ENCODE measurements around the gene FOXO1. TPM values are rescaled to one million over a fixed set of nuclear protein-coding genes. Genes with fewer than 3 reads are reported as not detected.

FOXO1 gene
- total and polyA plus RNA-seq, 2 of the 13 experiments (the other 11 are each of a cell fraction or from before 2014, with no cell fraction given), result 8.1 to 13.1 TPM

- TF ChIP-seq ZNF784 (CRISPR knock-in tag; IDR thresholded peaks at IDR 0.05; ENCODE audit: borderline replicate concordance) (peak; percentile 24; the same call in 1 of the 2 replicates), ZNF207 (IDR thresholded peaks at IDR 0.05; ENCODE audit: borderline replicate concordance) (no peak), NR2F2 (IDR thresholded peaks at IDR 0.05; ENCODE audit: borderline replicate concordance, low read depth) (no peak), SP140L (CRISPR knock-in tag; IDR thresholded peaks at IDR 0.05; ENCODE audit: borderline replicate concordance) (no peak), ZNF746 (CRISPR knock-in tag; IDR thresholded peaks at IDR 0.05) (peak; percentile 73; the same call in 1 of the 2 replicates), HOXA9 (CRISPR knock-in tag; IDR thresholded peaks at IDR 0.05; ENCODE audit: borderline replicate concordance) (0 out of 2 replicates have a peak, but pooled peaks have one; percentile 17), ZBTB7B (CRISPR knock-in tag; IDR thresholded peaks at IDR 0.05) (0 out of 2 replicates have a peak, but pooled peaks have one; percentile 27), ZIK1 (CRISPR knock-in tag; IDR thresholded peaks at IDR 0.05; ENCODE audit: borderline replicate concordance, low read depth) (no peak; the same call in 1 of the 2 replicates), ASH2L (IDR thresholded peaks at IDR 0.05; ENCODE audit: insufficient read length, low read depth, low read length) (peak; percentile 65), SATB2 (CRISPR knock-in tag; IDR thresholded peaks at IDR 0.05) (0 out of 2 replicates have a peak, but pooled peaks have one; percentile 60), SOX13 (IDR thresholded peaks at IDR 0.05) (no peak), SOX13 (CRISPR knock-in tag; conservative IDR thresholded peaks at IDR 0.05 in 1 of 2, IDR thresholded peaks at IDR 0.05 in 1 of 2) (peak in 1 of 2 experiments; percentile 54; a peak in 2 of 4 replicates), ATF4 (CRISPR knock-in tag; IDR thresholded peaks at IDR 0.05) (peak in 1 of 2 experiments; percentile 21; a peak in 1 of 4 replicates), KDM5A (IDR thresholded peaks at IDR 0.05; ENCODE audit: borderline replicate concordance, low read length) (peak; percentile 36), RFXAP (CRISPR knock-in tag; IDR thresholded peaks at IDR 0.05; ENCODE audit: borderline replicate concordance) (0 out of 2 replicates have a peak, but pooled peaks have one; percentile 75)
- TF ChIP-seq, protein P1, sequence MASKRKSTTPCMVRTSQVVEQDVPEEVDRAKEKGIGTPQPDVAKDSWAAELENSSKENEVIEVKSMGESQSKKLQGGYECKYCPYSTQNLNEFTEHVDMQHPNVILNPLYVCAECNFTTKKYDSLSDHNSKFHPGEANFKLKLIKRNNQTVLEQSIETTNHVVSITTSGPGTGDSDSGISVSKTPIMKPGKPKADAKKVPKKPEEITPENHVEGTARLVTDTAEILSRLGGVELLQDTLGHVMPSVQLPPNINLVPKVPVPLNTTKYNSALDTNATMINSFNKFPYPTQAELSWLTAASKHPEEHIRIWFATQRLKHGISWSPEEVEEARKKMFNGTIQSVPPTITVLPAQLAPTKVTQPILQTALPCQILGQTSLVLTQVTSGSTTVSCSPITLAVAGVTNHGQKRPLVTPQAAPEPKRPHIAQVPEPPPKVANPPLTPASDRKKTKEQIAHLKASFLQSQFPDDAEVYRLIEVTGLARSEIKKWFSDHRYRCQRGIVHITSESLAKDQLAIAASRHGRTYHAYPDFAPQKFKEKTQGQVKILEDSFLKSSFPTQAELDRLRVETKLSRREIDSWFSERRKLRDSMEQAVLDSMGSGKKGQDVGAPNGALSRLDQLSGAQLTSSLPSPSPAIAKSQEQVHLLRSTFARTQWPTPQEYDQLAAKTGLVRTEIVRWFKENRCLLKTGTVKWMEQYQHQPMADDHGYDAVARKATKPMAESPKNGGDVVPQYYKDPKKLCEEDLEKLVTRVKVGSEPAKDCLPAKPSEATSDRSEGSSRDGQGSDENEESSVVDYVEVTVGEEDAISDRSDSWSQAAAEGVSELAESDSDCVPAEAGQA (IDR thresholded peaks at IDR 0.05; ENCODE audit: low read depth), result no peak
- TF ChIP-seq, protein P1 (CRISPR knock-in tag; IDR thresholded peaks at IDR 0.05; ENCODE audit: borderline replicate concordance), result peak; percentile 36; the same call in 1 of the 2 replicates
- TF ChIP-seq, protein P2, sequence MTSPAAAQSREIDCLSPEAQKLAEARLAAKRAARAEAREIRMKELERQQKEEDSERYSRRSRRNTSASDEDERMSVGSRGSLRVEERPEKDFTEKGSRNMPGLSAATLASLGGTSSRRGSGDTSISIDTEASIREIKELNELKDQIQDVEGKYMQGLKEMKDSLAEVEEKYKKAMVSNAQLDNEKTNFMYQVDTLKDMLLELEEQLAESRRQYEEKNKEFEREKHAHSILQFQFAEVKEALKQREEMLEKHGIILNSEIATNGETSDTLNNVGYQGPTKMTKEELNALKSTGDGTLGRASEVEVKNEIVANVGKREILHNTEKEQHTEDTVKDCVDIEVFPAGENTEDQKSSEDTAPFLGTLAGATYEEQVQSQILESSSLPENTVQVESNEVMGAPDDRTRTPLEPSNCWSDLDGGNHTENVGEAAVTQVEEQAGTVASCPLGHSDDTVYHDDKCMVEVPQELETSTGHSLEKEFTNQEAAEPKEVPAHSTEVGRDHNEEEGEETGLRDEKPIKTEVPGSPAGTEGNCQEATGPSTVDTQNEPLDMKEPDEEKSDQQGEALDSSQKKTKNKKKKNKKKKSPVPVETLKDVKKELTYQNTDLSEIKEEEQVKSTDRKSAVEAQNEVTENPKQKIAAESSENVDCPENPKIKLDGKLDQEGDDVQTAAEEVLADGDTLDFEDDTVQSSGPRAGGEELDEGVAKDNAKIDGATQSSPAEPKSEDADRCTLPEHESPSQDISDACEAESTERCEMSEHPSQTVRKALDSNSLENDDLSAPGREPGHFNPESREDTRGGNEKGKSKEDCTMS (CRISPR knock-in tag; conservative IDR thresholded peaks at IDR 0.05), result no peak
Observed at GRCh38 chr13:40664350-40665125, 1.9 kb downstream of the FOXO1 start (continued).
